ENCODE results near the gene LGALS3. TPM values are rescaled to one million over a fixed set of nuclear protein-coding genes. Genes with fewer than 3 reads are reported as not detected.

LGALS3 gene
- total and polyA plus RNA-seq, 4 donors = 6.9 to 20.8 (median 10.7) TPM

DNA sequence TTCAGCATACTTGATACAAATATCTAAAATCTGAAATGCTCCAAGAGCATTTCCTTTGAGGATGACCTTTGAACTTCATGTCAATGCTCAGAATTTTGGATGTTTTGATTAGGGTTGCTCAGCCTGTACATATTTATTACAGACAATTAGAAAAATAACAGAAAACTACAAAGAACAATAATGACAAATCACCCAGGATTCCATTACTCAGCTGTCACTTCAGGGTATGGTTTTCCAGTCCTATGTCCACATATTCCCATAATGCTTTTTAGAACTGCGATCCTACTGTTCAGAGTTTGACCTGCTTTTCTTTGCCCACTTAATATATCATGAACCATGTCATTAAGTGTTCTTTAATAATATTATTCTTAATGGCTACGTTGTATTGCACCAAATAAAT is 51.0 kb downstream of the LGALS3 start:
- Histone ChIP-seq H3K4me3 (ENCODE audit: low read depth in 1 of 3, low read length in 3 of 3) (no peak overlapping the region), H3K36me3 (ENCODE audit: control insufficient read depth in 4 of 4, insufficient read depth in 3 of 4, low read depth in 1 of 4, low read length in 3 of 4) (no peaks in the 10 kb centered on the region), H3K27ac (ENCODE audit: low read depth in 1 of 2, low read length in 2 of 2) (no peak overlapping the region), H3K4me1 (ENCODE audit: control insufficient read depth in 4 of 4, insufficient read depth in 4 of 4, low read length in 3 of 4) (no peaks in the 10 kb centered on the region), H3K9ac (ENCODE audit: low read depth in 1 of 2, low read length in 2 of 2) (no peak overlapping the region), H3K9me3 (ENCODE audit: control insufficient read depth in 4 of 4, low read length in 3 of 4) (no peaks in the 10 kb centered on the region), H3K27me3 (ENCODE audit: control insufficient read depth in 4 of 4, insufficient read depth in 4 of 4, low read length in 3 of 4) (no peaks in the 10 kb centered on the region)
- TF ChIP-seq JUND (IDR thresholded peaks at IDR 0.05) (no peak), FOXA1 (IDR thresholded peaks at IDR 0.05) (no peak), FOXA2 (IDR thresholded peaks at IDR 0.05) (no peak), RXRA (IDR thresholded peaks at IDR 0.05) (no peak), HNF4A (conservative IDR thresholded peaks at IDR 0.05) (no peak), TAF1 (conservative IDR thresholded peaks at IDR 0.05) (no peak), GABPA (IDR thresholded peaks at IDR 0.05 in 1 of 2, conservative IDR thresholded peaks at IDR 0.05 in 1 of 2) (no peak)
- TF ChIP-seq, protein P1, sequence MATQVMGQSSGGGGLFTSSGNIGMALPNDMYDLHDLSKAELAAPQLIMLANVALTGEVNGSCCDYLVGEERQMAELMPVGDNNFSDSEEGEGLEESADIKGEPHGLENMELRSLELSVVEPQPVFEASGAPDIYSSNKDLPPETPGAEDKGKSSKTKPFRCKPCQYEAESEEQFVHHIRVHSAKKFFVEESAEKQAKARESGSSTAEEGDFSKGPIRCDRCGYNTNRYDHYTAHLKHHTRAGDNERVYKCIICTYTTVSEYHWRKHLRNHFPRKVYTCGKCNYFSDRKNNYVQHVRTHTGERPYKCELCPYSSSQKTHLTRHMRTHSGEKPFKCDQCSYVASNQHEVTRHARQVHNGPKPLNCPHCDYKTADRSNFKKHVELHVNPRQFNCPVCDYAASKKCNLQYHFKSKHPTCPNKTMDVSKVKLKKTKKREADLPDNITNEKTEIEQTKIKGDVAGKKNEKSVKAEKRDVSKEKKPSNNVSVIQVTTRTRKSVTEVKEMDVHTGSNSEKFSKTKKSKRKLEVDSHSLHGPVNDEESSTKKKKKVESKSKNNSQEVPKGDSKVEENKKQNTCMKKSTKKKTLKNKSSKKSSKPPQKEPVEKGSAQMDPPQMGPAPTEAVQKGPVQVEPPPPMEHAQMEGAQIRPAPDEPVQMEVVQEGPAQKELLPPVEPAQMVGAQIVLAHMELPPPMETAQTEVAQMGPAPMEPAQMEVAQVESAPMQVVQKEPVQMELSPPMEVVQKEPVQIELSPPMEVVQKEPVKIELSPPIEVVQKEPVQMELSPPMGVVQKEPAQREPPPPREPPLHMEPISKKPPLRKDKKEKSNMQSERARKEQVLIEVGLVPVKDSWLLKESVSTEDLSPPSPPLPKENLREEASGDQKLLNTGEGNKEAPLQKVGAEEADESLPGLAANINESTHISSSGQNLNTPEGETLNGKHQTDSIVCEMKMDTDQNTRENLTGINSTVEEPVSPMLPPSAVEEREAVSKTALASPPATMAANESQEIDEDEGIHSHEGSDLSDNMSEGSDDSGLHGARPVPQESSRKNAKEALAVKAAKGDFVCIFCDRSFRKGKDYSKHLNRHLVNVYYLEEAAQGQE (IDR thresholded peaks at IDR 0.05) = no peak
- TF ChIP-seq, protein P2, sequence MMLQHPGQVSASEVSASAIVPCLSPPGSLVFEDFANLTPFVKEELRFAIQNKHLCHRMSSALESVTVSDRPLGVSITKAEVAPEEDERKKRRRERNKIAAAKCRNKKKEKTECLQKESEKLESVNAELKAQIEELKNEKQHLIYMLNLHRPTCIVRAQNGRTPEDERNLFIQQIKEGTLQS (IDR thresholded peaks at IDR 0.05) = no peak
- TF ChIP-seq, protein P3, sequence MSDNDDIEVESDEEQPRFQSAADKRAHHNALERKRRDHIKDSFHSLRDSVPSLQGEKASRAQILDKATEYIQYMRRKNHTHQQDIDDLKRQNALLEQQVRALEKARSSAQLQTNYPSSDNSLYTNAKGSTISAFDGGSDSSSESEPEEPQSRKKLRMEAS (IDR thresholded peaks at IDR 0.05) = no peak
- 94% methylated on average over 2 of the region's 2 CpGs for WGBS
- DNase-seq (ENCODE audit: low spot score) = no peak

DNA sequence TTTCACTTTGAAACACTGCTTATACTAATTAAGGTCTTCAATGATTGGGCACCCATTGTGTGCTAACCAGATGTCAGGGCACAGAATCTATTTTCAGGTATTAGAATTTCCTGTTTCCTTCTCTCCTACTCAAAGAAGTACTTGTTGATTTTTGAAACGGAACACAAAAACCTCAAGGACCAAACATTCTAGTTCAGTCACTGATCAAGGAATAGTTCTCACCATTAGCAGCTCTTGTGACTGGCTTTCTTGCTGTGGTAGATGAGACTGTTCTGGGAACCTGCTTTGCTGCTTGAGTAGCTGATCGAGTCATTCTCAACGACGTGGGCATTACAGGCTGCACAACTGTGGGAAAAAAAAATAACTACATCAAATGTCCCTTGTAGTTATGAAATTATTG is 51.4 kb downstream of the LGALS3 start:
- H3K27me3 ChIP-seq (ENCODE audit: control insufficient read depth in 4 of 4, insufficient read depth in 4 of 4, low read length in 3 of 4) = no peaks in the 10 kb centered on the region
- no peaks in the 10 kb centered on the region for H3K4me1 ChIP-seq (ENCODE audit: control insufficient read depth in 4 of 4, insufficient read depth in 4 of 4, low read length in 3 of 4)
- no peak overlapping the region for H3K4me3 ChIP-seq (ENCODE audit: low read depth in 1 of 3, low read length in 3 of 3)
- 74% methylated on average over 4 of the region's 4 CpGs for WGBS
- H3K36me3 ChIP-seq (ENCODE audit: control insufficient read depth in 4 of 4, insufficient read depth in 3 of 4, low read depth in 1 of 4, low read length in 3 of 4) = no peaks in the 10 kb centered on the region
- H3K27ac ChIP-seq (ENCODE audit: low read depth in 1 of 2, low read length in 2 of 2) = no peak overlapping the region
- no peak overlapping the region for H3K9ac ChIP-seq (ENCODE audit: low read depth in 1 of 2, low read length in 2 of 2)
- H3K9me3 ChIP-seq (ENCODE audit: control insufficient read depth in 4 of 4, low read length in 3 of 4) = no peaks in the 10 kb centered on the region
- no peak for DNase-seq (ENCODE audit: low spot score)
- TF ChIP-seq EGR1 (IDR thresholded peaks at IDR 0.05; ENCODE audit: low read depth in 2 of 2) = no peak
- no peak for TF ChIP-seq FOXA1 (IDR thresholded peaks at IDR 0.05)

DNA sequence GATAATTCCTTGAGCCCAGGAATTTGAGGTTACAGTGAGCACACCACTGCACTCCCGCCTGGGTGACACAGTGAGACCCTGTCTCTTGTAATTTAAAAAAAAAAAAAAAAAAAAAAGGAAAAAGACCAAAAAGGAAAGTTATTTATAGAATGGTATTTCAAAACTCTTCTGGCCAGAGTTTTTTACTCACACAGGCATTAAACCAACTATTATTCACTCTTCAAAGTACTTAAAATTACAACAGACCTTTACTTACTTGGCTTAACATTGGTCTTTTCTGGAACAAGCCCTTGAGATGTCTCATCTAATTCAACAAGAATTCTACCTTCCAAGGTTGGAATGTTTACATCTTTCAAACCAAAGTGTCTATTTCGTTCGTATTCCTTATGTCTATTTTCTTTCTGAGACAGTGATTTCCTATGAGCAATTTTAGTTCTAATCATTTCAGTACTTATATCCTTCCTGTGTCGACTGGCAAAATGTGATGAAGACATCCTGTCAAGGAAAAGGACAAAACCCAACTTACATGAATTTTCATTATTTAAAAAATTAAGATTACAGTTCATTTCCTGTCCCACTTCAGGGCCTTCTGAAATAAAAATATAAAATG is 59.7 kb downstream of the LGALS3 start:
- H3K27ac ChIP-seq (ENCODE audit: low read depth in 1 of 2, low read length in 2 of 2) = no peak overlapping the region
- H3K27me3 ChIP-seq (ENCODE audit: control insufficient read depth in 4 of 4, insufficient read depth in 4 of 4, low read length in 3 of 4) = no peaks in the 10 kb centered on the region
- DNase-seq (ENCODE audit: low spot score) = no peak
- no peak overlapping the region for H3K9ac ChIP-seq (ENCODE audit: low read depth in 1 of 2, low read length in 2 of 2)
- WGBS = 82% methylated on average over 4 of the region's 4 CpGs
- H3K9me3 ChIP-seq (ENCODE audit: control insufficient read depth in 4 of 4, low read length in 3 of 4) = no peaks in the 10 kb centered on the region
- TF ChIP-seq SP1 (IDR thresholded peaks at IDR 0.05) = no peak
- TF ChIP-seq YY1 (IDR thresholded peaks at IDR 0.05) = no peak
- TF ChIP-seq RAD21 (IDR thresholded peaks at IDR 0.05) = no peak
- TF ChIP-seq, protein P4, sequence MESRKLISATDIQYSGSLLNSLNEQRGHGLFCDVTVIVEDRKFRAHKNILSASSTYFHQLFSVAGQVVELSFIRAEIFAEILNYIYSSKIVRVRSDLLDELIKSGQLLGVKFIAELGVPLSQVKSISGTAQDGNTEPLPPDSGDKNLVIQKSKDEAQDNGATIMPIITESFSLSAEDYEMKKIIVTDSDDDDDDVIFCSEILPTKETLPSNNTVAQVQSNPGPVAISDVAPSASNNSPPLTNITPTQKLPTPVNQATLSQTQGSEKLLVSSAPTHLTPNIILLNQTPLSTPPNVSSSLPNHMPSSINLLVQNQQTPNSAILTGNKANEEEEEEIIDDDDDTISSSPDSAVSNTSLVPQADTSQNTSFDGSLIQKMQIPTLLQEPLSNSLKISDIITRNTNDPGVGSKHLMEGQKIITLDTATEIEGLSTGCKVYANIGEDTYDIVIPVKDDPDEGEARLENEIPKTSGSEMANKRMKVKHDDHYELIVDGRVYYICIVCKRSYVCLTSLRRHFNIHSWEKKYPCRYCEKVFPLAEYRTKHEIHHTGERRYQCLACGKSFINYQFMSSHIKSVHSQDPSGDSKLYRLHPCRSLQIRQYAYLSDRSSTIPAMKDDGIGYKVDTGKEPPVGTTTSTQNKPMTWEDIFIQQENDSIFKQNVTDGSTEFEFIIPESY (IDR thresholded peaks at IDR 0.05) = no peak
- no peak for TF ChIP-seq FOXA2 (IDR thresholded peaks at IDR 0.05)
- TF ChIP-seq JUND (IDR thresholded peaks at IDR 0.05) = no peak
- no peak for TF ChIP-seq NR2F2 (IDR thresholded peaks at IDR 0.05)
- no peak for TF ChIP-seq HNF4A (conservative IDR thresholded peaks at IDR 0.05)
- TF ChIP-seq TAF1 (conservative IDR thresholded peaks at IDR 0.05) = no peak
- TF ChIP-seq FOXA1 (IDR thresholded peaks at IDR 0.05) = no peak
- no peak for TF ChIP-seq RXRA (IDR thresholded peaks at IDR 0.05)
- no peak for TF ChIP-seq GABPA (IDR thresholded peaks at IDR 0.05 in 1 of 2, conservative IDR thresholded peaks at IDR 0.05 in 1 of 2)
- no peak for TF ChIP-seq EGR1 (IDR thresholded peaks at IDR 0.05; ENCODE audit: low read depth in 2 of 2)
- TF ChIP-seq, protein P2 (IDR thresholded peaks at IDR 0.05) = no peak
- TF ChIP-seq, protein P3 (IDR thresholded peaks at IDR 0.05) = no peak
- peaks cover 0 to 10% (median 6%) of the 10 kb centered on the region in 4 donors for H3K4me1 ChIP-seq (ENCODE audit: control insufficient read depth in 4 of 4, insufficient read depth in 4 of 4, low read length in 3 of 4)
- no peaks in the 10 kb centered on the region for H3K36me3 ChIP-seq (ENCODE audit: control insufficient read depth in 4 of 4, insufficient read depth in 3 of 4, low read depth in 1 of 4, low read length in 3 of 4)
- H3K4me3 ChIP-seq (ENCODE audit: low read depth in 1 of 3, low read length in 3 of 3) = no peak overlapping the region
